ENCODE data around the gene VEGFB. TPM values are rescaled to one million over a fixed set of nuclear protein-coding genes. Genes with fewer than 3 reads are reported as not detected.

The VEGFB gene
- total RNA-seq, 1 experiment from 2014 or later, result 47.5 TPM

DNA sequence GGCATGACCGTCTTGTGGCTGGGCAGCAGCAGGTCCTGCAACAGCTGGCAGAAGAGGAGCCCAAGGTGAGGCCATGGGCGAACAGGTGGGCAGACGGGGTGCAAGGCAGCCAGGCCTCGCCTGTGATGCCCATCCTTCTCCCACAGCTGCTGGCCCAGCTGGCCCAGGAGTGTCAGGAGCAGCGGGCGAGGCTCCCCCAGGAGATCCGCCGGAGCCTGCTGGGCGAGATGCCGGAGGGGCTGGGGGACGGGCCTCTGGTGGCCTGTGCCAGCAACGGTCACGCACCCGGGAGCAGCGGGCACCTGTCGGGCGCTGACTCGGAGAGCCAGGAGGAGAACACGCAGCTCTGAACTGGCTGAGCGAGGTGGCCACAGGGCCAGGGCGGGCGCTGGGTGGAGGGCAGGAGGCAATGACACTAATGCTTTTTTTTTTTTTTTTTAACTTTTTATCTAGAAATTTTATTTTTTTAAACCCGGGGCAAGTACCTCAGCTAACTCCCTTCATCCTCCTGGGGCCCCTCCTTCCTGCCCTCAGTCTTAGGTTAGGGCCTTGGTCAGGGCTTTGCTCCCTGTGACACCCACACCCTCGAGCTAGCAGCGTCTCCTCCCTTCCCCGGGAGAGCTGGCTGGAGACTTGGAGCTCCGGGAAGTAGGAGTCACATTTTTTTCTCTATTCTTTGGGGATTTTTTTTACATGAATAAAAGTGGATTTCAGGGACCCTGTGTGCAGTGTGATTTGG is 33.0 kb downstream of the VEGFB start (continued):
- TF ChIP-seq, protein P1, sequence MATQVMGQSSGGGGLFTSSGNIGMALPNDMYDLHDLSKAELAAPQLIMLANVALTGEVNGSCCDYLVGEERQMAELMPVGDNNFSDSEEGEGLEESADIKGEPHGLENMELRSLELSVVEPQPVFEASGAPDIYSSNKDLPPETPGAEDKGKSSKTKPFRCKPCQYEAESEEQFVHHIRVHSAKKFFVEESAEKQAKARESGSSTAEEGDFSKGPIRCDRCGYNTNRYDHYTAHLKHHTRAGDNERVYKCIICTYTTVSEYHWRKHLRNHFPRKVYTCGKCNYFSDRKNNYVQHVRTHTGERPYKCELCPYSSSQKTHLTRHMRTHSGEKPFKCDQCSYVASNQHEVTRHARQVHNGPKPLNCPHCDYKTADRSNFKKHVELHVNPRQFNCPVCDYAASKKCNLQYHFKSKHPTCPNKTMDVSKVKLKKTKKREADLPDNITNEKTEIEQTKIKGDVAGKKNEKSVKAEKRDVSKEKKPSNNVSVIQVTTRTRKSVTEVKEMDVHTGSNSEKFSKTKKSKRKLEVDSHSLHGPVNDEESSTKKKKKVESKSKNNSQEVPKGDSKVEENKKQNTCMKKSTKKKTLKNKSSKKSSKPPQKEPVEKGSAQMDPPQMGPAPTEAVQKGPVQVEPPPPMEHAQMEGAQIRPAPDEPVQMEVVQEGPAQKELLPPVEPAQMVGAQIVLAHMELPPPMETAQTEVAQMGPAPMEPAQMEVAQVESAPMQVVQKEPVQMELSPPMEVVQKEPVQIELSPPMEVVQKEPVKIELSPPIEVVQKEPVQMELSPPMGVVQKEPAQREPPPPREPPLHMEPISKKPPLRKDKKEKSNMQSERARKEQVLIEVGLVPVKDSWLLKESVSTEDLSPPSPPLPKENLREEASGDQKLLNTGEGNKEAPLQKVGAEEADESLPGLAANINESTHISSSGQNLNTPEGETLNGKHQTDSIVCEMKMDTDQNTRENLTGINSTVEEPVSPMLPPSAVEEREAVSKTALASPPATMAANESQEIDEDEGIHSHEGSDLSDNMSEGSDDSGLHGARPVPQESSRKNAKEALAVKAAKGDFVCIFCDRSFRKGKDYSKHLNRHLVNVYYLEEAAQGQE (IDR thresholded peaks at IDR 0.05; ENCODE audit: low read depth), result no peak

- POLR2A ChIA-PET, result interaction anchor here (0.7 to 3.9 kb wide), 12 partner anchors 11 to 82 kb away, joined by 3 to 29 read pairs (median 4); partner anchors contain the start of genes ESRRA, FKBP2, GPR137 and PPP1R14B
- Histone ChIP-seq H2AFZ (ENCODE audit: low read depth, low read length, poor library complexity, severe bottlenecking) (no peak overlapping the region), H3K9me3 (ENCODE audit: control insufficient read depth in 1 of 2, insufficient read depth in 1 of 2, low read depth in 1 of 2, low read length in 2 of 2) (no peaks in the 10 kb centered on the region), H3K79me2 (ENCODE audit: insufficient read depth, low read length) (peaks cover 8% of the 10 kb centered on the region; the same call in 1 of the 2 replicates), H4K20me1 (ENCODE audit: insufficient read depth) (no peaks in the 10 kb centered on the region), H3K36me3 (ENCODE audit: control insufficient read depth in 1 of 2, insufficient read depth in 2 of 2, low read length in 2 of 2) (peaks cover 5 to 20% of the 10 kb centered on the region in 2 experiments; a peak in 2 of 4 replicates), H3K9ac (ENCODE audit: low read length) (peak overlapping the region; percentile 80), H3K4me3 (replicated peaks in 1 of 2; ENCODE audit: low read depth in 1 of 2, low read length in 2 of 2) (peak overlapping the region; percentile 71 to 72), H3K9me2 (ENCODE audit: insufficient read depth) (no peaks in the 10 kb centered on the region), H3K27ac (ENCODE audit: low read depth, low read length) (peak overlapping the region; percentile 95), H3K4me2 (ENCODE audit: low read length) (peak overlapping the region; percentile 91), H3K27me3 (ENCODE audit: insufficient read depth, low read length) (no peaks in the 10 kb centered on the region), H3K4me1 (ENCODE audit: control insufficient read depth in 1 of 2, insufficient read depth in 2 of 2, low read length in 2 of 2) (peaks cover 18 to 31% of the 10 kb centered on the region in 2 experiments; a peak in 3 of 4 replicates)
- TF ChIP-seq POLR2A (IDR thresholded peaks at IDR 0.05; ENCODE audit: borderline replicate concordance, extremely low read depth, insufficient read depth, insufficient read length) (no peak), POLR2AphosphoS5 (IDR thresholded peaks at IDR 0.05; ENCODE audit: low read depth, low read length) (0 out of 2 replicates have a peak, but pooled peaks have one; percentile 10), TCF7L2 (IDR thresholded peaks at IDR 0.05; ENCODE audit: borderline replicate concordance, extremely low read depth, insufficient read depth, insufficient read length) (peak; percentile 85)
- ATAC-seq, result peak; percentile 6
- BruUV-seq (replicated peaks), result no TSS peak
- no peak for DNase-seq (ENCODE audit: low read depth, low spot score)
- intact Hi-C loops (cut with micrococcal nuclease), result no loop called here
- RAD21 ChIA-PET (ENCODE audit: low non-redundant PET in 1 of 2, low total read pairs in 2 of 2, uncharacterized antibody in 2 of 2, unreplicated experiment in 2 of 2), result no interaction called here
- CTCF ChIA-PET, result interaction anchor here (0.6 to 2.5 kb wide), 6 partner anchors 16 to 87 kb away, joined by 3 to 11 read pairs (median 4); no protein-coding TSS in a partner anchor
Measured at GRCh38 chr11:64268025-64268892, 33.9 kb downstream of the VEGFB start.
